ENCODE data around the gene CLRN1. TPM values are rescaled to one million over a fixed set of nuclear protein-coding genes. Genes with fewer than 3 reads are reported as not detected.

The CLRN1 gene
- total RNA-seq, 1 experiment from 2014 or later: not detected

- DNase-seq (ENCODE audit: low read depth): no peak
These were observed 95.8 kb downstream of the CLRN1 start for GRCh38 chr3:150876611-150877265.

Other genes with a start within 250 kb of the CLRN1 start
- 21.0 and 22.1 TPM in 2 replicates for gene SIAH2, start 209.6 kb downstream of the CLRN1 start, total RNA-seq (2014; rRNA removed)
- gene MINDY4B, start 67.3 kb downstream of the CLRN1 start, total RNA-seq (2014; rRNA removed): not detected in 2 replicates
- not detected in 2 replicates for gene MED12L, start 112.9 kb upstream of the CLRN1 start, total RNA-seq (2014; rRNA removed)
- not detected in 2 replicates for gene GPR171, start 230.5 kb upstream of the CLRN1 start, total RNA-seq (2014; rRNA removed)